Measurements from ENCODE around the gene SPATA19. TPM values are rescaled to one million over a fixed set of nuclear protein-coding genes. Genes with fewer than 3 reads are reported as not detected.

SPATA19 gene
- total RNA-seq, 1 donor from 2014 or later = not detected

DNA sequence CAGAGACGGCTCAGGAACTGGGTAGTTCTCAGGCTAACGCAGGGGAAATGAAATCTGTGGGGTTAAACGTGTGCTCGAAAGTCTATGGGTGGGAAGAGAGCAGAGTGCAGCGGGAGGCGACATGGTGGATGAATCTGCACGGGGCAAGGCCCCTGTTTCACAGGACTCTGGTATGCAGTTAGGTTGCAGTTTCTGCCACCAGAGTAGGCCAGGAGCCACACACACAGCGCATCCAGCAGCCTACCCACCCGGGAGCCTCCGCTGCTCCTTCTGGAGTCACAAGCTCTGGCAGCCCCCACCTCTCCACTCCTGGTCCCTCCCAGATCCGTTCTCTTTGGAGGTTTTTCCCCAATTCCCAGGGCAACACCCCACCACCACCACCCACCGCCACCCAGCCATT lies 27.0 kb downstream of the SPATA19 start:
- no peak for DNase-seq (ENCODE audit: low read depth, low spot score)

DNA sequence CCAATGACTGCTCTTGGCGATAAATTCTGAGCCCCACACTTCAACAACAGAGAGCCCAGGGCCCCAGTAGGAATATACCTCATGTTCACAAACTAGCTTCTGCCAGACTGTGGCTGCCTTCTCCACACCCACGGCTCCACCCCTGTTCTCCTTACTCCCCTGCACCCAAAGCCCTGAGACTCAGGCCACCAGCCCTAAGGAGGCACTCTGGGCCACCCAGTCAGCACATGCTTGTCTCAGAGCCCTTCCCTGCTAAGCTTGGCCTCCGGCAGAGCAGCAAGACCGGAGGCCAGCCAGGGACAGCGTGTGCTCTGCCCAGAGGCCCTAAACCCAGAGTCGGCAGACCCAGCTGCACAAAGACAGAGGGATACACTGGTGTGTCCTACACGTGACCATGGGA lies 27.9 kb downstream of the SPATA19 start:
- no peak for DNase-seq (ENCODE audit: low read depth, low spot score)

GRCh38 chr11:133816146-133816870 lies 29.0 kb downstream of the SPATA19 start:
- DNase-seq (ENCODE audit: low read depth, low spot score) = no peak

DNA sequence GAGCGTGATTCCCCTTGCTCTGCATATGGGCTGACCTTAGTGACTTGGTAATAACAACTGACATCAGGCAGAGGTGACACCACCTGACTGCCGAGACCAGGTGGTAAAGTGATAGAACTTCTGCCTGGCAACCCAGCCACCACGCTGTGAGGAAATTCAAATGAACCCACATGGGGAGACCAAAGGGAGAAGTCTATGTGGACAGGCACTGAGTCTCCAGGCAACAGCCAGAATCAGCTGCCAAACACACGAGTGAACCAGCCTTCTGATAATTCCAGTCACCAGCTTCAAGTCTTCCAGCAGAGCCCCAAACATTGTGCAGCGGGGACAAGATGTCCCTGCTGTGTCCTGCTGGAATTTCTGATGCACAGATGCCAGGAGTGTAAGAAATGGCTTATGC lies 29.7 kb downstream of the SPATA19 start:
- no peak for DNase-seq (ENCODE audit: low read depth, low spot score)

- no peak for DNase-seq (ENCODE audit: low read depth, low spot score)
Observed at GRCh38 chr11:133814588-133815100, 30.7 kb downstream of the SPATA19 start.

- DNase-seq (ENCODE audit: low read depth, low spot score) = no peak
Observed at GRCh38 chr11:133811850-133812685, 33.2 kb downstream of the SPATA19 start.

GRCh38 chr11:133810766-133811165 lies 34.5 kb downstream of the SPATA19 start:
- DNase-seq (ENCODE audit: low read depth, low spot score) = no peak

GRCh38 chr11:133809569-133810491 lies 35.5 kb downstream of the SPATA19 start:
- no peak for DNase-seq (ENCODE audit: low read depth, low spot score)

- DNase-seq (ENCODE audit: low read depth, low spot score) = no peak
Observed at GRCh38 chr11:133808393-133809140, 36.7 kb downstream of the SPATA19 start.

- no peak for DNase-seq (ENCODE audit: low read depth, low spot score)
Observed at GRCh38 chr11:133803026-133803425, 42.3 kb downstream of the SPATA19 start.

GRCh38 chr11:133801356-133801755 lies 44.0 kb downstream of the SPATA19 start:
- DNase-seq (ENCODE audit: low read depth, low spot score) = no peak

DNA sequence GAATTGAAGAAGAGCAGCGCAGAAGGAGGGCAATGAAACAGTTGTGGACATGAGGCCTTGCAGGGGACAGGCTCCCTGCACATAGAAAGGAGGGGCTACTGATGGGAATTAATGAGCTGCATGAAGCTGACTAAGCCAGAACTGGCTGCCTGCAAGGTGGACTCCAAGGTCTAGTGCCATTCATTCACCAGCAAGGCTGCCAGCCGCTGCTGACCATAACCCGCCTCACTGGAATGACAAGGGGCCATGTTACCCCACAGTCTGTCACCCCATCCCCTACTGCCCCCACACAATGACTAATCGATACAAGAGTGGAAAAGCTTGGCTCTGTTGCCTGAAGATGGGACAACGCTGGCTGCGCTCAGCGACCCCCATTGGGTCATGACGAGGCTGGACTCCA lies 44.6 kb downstream of the SPATA19 start:
- DNase-seq (ENCODE audit: low read depth, low spot score) = no peak

DNA sequence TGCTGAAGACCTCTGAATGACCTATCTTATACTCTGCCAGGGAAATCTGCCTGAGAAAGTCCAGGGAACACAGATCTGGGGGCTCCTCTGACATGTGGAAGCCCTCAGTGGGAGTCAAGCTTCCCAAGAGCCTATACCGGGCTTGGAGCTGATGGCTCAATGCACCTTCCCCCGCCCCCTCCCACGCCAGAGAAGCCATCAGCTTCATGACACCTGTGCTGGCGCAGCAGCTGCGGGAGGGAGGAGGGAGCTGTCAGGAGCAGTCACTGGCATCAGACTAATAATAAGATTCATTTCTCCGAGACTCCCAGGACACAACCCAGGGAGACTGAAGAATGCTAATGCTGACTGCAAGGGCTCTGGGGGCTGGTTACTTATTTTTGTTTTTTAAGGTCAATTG lies 47.8 kb downstream of the SPATA19 start:
- no peak for DNase-seq (ENCODE audit: low read depth, low spot score)

- no peak for DNase-seq (ENCODE audit: low read depth, low spot score)
Observed at GRCh38 chr11:133796043-133796795, 49.1 kb downstream of the SPATA19 start.

DNA sequence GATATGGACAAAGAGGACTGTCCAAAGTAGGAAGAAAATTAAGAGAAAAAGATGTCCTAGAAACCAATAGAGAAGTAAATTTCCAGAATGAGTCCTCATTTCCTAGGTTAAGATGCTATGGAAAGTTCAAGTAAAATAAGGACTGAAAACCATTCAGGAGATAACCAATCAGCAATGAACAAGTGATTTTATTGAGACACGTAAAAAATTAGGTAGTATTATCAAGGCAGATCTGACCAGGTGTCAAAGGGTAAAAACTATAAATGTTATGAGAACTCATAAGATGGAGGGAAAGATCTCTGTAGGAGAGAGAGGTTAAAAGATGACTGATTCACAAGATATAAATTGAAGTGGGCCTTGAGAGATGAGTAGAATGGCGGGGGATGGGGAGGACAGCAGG lies 50.2 kb downstream of the SPATA19 start:
- no peak for DNase-seq (ENCODE audit: low read depth, low spot score)

DNA sequence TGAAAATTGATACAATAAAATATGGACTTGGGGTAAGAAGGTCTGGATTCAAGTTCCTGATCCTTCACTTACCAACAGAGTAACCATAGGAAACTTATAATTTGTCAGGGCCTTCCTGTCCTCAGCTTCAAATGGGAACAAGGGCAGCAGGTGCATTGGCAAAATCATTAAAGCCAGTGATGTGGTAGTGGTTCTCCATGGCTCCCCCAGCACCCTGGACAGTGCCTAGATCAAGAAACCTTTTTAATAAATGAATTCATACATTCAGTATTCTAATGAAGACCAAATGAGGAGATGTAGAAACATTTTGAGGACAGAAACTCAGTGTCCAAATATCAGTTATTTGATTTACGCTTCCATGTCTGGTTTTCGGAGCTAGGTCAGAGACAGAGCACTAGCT lies 51.1 kb downstream of the SPATA19 start:
- DNase-seq (ENCODE audit: low read depth, low spot score) = no peak

GRCh38 chr11:133793271-133794035 lies 51.9 kb downstream of the SPATA19 start:
- DNase-seq (ENCODE audit: low read depth, low spot score) = no peak

GRCh38 chr11:133790995-133791394 lies 54.3 kb downstream of the SPATA19 start:
- no peak for DNase-seq (ENCODE audit: low read depth, low spot score)
